Neutrophil (primary cell): Measurements from ENCODE around the gene LRRTM4.
"Not testable (repeated sequence)": the region's sequence is repeated elsewhere in the genome, so short reads cannot be mapped to it uniquely, and the experiment has no call there.

Source experiments
- H3K27ac ChIP-seq: fragments of 200-600 bp; sonication (generic); 2 replicates; pipeline ENCODE4 v1.5.1; 2016; ENCODE audit warnings: mild to moderate bottlenecking, moderate library complexity
- H3K27me3 ChIP-seq: fragments of 200-600 bp; sonication (generic); 2 replicates; pipeline ENCODE4 v1.6.0; 2016; ENCODE audit warnings: mild to moderate bottlenecking
- H3K36me3 ChIP-seq: fragments of 200-600 bp; sonication (generic); 2 replicates; pipeline ENCODE4 v1.5.1; 2017
- H3K4me1 ChIP-seq, 2 experiments: fragments of 200-600 bp in 1 of 2; sonication (generic) in 1 of 2; 1 replicate in 1 of 2; 2 replicates in 1 of 2; pipeline versions ENCODE4 v1.5.1 to v1.6.1; 2013 to 2016; ENCODE audit warnings: low read depth in 1 of 2, low read length in 1 of 2, mild to moderate bottlenecking in 1 of 2, moderate library complexity in 1 of 2; ENCODE audit not compliant: control insufficient read depth in 1 of 2, insufficient read depth in 1 of 2
- H3K4me3 ChIP-seq, 2 experiments: fragments of 200-600 bp in 1 of 2; sonication (generic) in 1 of 2; 1 replicate in 1 of 2; 2 replicates in 1 of 2; pipeline ENCODE4 v1.5.1; 2013 to 2016; ENCODE audit warnings: low read depth in 1 of 2, low read length in 1 of 2, mild to moderate bottlenecking in 1 of 2, moderate library complexity in 1 of 2
- H3K9me3 ChIP-seq: fragments of 200-600 bp; sonication (generic); 2 replicates; pipeline ENCODE4 v1.5.1; 2016
- CTCF ChIP-seq: fragments of 200-600 bp; sonication (generic); IDR thresholded peaks from 2 replicates; pipeline ENCODE4 v1.5.1; 2016; ENCODE audit warnings: antibody characterized with exemption

The LRRTM4 gene

DNA sequence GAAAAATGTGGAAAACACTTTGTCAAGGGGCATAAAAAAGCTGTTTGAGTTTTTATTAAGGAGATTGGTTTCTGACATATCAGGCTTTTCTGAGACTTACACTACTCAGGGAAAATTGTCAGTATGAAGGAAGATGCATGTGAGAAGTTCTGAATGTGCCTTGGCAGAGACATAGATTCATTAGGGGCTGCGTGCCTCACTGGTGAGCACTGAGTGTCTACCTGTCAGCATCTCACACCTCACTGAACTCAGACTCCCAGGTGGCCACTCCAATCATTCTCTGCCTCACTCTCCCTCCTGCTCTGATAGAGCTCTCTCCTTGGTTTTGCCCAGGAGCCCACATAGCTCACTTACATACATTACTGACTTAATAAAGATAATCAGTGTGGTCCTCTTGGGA is 372.6 kb downstream of the LRRTM4 start:
- Histone ChIP-seq H3K4me3 (no peak overlapping the region), H3K27ac (no peak overlapping the region), H3K9me3 (no peaks in the 10 kb centered on the region), H3K4me1 (no peaks in the 10 kb centered on the region), H3K27me3 (no peaks in the 10 kb centered on the region), H3K36me3 (no peaks in the 10 kb centered on the region)
- TF ChIP-seq CTCF: no peak

DNA sequence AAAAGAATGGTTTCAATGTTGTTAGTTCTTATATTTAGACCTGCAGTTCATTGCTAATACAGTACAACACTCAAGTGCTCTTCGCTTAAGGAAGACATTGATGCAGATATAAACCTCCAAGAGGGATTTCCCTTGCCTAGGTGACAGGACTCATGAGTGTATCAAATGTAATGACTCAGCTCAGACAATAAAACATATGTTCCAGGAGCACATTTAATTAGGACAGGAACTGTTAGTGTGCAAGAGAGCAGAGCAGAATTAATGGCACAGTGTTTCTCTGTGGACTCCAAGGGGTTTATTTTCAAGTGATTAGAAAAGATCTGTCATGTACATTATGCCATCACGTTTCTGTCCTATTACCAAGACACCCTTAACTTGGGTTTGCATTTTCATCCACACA is 375.0 kb downstream of the LRRTM4 start:
- no peaks in the 10 kb centered on the region for H3K36me3 ChIP-seq
- H3K27me3 ChIP-seq: no peaks in the 10 kb centered on the region
- TF ChIP-seq CTCF: no peak
- H3K4me3 ChIP-seq: no peak overlapping the region
- H3K27ac ChIP-seq: no peak overlapping the region
- no peaks in the 10 kb centered on the region for H3K4me1 ChIP-seq
- no peaks in the 10 kb centered on the region for H3K9me3 ChIP-seq

- no peak overlapping the region for H3K4me3 ChIP-seq
- TF ChIP-seq CTCF: no peak
- no peaks in the 10 kb centered on the region for H3K27me3 ChIP-seq
- no peaks in the 10 kb centered on the region for H3K9me3 ChIP-seq
- H3K36me3 ChIP-seq: no peaks in the 10 kb centered on the region
- H3K4me1 ChIP-seq: no peaks in the 10 kb centered on the region
- no peak overlapping the region for H3K27ac ChIP-seq
Measured at GRCh38 chr2:77144772-77145171, 377.4 kb downstream of the LRRTM4 start.

- Histone ChIP-seq H3K4me1 (no peaks in the 10 kb centered on the region), H3K27me3 (no peaks in the 10 kb centered on the region), H3K9me3 (no peaks in the 10 kb centered on the region), H3K36me3 (no peaks in the 10 kb centered on the region), H3K27ac (no peak overlapping the region), H3K4me3 (no peak overlapping the region)
- TF ChIP-seq CTCF: no peak
Measured at GRCh38 chr2:77142141-77142540, 380.0 kb downstream of the LRRTM4 start.

DNA sequence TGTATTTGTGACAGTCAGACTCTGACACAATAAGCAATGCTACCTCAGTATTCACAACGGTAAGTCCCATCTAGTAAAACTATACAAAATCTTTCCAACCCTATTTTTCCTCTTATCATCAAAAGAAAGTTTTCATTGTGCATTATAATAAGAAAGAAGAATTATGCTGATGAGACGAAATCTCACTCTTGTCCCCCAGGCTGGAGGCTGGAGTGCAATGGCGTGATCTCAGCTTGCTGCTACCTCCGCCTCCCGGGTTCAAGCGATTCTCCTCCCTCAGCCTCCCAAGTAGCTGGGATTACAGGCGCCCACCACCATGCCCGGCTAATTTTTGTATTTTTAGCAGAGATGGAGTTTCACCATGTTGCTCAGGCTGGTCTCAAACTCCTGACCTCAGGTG is 393.7 kb downstream of the LRRTM4 start:
- not testable (repeated sequence) for H3K9me3 ChIP-seq, H3K27me3 ChIP-seq, H3K36me3 ChIP-seq, H3K4me3 ChIP-seq, H3K27ac ChIP-seq, H3K4me1 ChIP-seq

GRCh38 chr2:77127345-77127744 is 394.8 kb downstream of the LRRTM4 start:
- H3K36me3 ChIP-seq: no peaks in the 10 kb centered on the region
- no peaks in the 10 kb centered on the region for H3K4me1 ChIP-seq
- H3K4me3 ChIP-seq: no peak overlapping the region
- no peak for TF ChIP-seq CTCF
- H3K27ac ChIP-seq: no peak overlapping the region
- no peaks in the 10 kb centered on the region for H3K9me3 ChIP-seq
- H3K27me3 ChIP-seq: no peaks in the 10 kb centered on the region
